Sciatic nerve (tissue), 2 donors: ENCODE results near the gene FBXO41. TPM values are rescaled to one million over a fixed set of nuclear protein-coding genes. Genes with fewer than 3 reads are reported as not detected.

ENCODE experiments used
- ATAC-seq: fragments of 200-7000 bp; cut with Tn5 transposase; one replicate; pipeline ENCODE4 v1.9.1; 2020; ENCODE audit warnings: mild to moderate bottlenecking, moderate library complexity
- DNase-seq: peaks from one replicate; pipeline ENCODE4 v3.0.0-alpha.2; 2020; ENCODE audit warnings: low spot score
- intact Hi-C: fragments of 100-400 bp; cut with DNase I; formaldehyde crosslinking; loops from one replicate; pipeline ENCODE4 v1.14.2; 2022
- total RNA-seq: library from RNA; stranded (reverse); fragmentation: NEBNext Ultra II Directional; extraction: Animal tissue kit (Norgen Biotek cat#: 25700); gene quantifications from one replicate; pipeline ENCODE4 v1.2.1, GENCODE V29; 2021
- donor health status: DM: no; HTN: no; CAD: no.
- donor health status: DM: no; HTN: no; CAD: no.

FBXO41 gene
- total RNA-seq, 1 donor from 2014 or later, result 2.1 TPM

DNA sequence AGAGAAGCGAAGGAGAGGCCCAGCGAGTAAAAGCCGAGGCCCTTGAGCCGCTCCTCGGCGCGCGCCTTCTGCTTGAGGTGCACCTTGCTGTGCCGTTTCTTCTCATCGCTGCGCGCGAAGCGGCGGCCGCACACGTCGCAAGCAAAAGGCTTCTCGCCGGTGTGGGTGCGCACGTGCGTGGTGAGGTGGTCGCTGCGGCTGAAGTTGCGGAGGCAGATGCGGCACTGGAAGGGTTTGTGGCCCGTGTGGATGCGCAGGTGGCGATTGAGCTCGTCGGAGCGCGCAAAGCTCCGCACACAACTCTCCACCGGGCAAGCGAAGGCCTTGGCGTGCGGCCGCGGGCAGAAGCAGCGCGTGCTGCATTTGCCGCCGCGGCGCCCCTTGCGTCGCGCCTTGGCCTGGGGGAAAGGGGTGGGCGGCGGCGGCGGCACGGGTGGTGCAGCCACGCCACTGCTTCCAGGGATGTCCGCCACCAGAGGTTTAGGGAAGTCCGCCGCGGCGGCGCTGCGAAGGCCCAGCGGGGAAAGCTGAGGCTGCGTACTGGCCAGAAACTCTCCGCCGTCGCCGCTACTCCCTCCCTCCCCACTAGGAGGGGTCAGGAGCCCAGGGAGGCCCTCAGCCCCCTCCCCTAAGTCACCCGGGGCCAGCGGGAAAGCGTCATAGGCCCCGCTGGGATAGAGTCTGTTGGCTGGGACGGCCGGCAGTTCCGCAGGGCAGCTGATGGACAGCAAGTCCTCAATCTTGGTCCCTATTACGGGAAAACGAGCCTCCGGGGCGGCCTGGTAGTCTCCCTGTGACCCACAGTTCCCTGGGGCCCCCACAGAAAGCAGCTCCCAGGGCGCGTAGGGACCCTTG, 7.4 kb upstream of the FBXO41 start:
- intact Hi-C loops, result no loop called here
- DNase-seq, result no peak
- no peak for ATAC-seq

DNA sequence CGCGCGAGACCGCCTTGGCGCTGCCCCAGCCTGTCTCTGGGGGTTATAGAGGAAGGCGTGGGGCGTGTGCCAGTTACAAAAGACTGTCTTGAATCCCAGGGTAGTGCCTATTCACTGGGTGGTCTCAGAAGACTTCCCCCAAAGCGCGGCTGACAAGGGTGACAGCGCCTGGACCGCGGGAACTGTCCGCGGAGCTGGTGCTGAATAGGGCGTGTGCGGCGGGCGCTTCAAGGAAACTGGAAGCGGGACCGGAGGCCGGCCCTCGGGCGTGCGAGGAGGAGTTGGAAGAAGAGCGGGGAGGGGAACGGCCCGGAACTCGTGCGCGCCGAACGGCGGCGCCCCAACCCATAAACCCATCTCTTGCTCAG, 6.8 kb upstream of the FBXO41 start:
- DNase-seq, result no peak
- intact Hi-C loops, result no loop called here
- ATAC-seq, result no peak

DNA sequence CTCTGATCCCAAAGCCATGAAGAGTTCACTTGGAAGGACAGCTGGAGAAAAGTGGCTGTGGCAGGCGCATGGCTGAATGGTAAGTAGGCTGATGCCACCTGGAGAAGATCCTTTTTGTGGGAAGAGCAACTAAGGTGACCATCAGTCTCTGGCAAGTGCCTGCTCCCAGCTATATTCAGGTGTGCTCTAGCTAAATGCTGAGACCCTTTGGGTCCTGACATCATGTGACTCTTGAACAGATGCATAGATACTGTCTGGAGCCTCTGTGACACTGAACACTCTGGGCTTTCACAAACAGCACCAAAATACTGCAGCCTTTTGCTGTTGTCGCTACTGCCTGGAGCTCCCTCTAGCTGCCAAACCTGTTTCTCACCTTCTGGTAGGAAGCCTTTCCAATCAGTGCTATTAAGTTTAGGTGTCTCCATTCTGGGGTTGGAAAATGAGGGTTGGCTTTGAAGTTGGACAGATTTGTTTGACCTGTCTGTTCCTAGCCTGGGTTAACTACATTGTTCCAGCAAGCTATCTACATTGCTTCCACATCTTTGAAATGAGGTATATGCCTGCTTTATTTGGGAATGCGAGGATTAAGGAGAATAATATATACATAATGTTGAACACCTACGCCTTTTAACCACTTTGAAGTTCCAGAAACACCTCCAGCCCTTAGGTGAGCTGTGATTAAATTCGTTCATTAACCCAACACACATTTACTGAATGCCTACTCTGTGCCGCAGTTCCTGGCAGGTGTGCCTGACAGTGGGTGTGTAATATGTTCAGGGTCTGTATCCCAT, 6.0 kb upstream of the FBXO41 start:
- no peak for DNase-seq
- intact Hi-C loops, result no loop called here
- ATAC-seq, result no peak

DNA sequence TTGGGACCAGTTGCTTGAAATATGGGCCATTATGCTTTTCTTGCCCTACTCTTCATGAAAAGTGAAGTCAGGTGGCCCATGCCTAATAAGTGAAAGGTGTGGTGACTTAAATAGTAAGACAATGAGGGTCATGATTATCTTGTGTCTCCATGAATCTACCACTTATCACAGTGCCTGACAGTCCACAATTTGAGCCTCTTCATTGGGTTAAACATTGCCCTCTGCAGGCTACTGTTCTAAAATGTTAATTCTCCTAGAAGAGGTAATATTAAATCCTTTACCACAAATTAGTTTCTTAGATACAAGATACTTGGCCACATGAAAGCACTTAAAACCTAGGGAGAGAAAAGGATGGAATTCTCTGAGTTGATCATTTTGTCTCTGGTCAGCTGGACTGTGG, 5.0 kb upstream of the FBXO41 start:
- intact Hi-C loops, result no loop called here
- DNase-seq (no peak), ATAC-seq (no peak)

DNA sequence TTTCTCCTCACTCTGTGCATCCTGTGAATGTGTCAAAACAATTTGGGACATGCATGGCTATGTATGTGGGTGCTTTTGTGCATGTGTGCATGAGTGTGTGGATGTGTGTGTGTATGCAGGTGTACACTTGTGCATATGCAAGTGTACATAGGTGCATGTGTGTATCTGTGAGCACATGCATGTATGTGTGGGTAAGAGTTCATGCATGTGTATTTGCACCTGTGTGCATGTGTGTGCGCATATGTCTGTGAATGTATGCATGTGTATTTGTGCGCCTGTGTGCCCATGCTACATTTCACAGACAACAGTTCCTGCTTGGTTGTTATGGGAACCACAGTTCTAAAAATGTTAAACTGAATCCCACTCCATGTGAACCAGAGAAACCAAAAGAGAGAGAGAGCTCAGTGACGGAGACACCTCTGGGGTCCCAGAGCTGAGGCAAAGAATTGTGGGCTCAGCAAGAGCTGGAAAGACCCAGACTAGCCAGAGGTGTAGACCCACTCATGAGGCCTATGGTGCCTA, 1.9 kb upstream of the FBXO41 start:
- ATAC-seq (no peak), DNase-seq (no peak)
- intact Hi-C loops, result no loop called here

DNA sequence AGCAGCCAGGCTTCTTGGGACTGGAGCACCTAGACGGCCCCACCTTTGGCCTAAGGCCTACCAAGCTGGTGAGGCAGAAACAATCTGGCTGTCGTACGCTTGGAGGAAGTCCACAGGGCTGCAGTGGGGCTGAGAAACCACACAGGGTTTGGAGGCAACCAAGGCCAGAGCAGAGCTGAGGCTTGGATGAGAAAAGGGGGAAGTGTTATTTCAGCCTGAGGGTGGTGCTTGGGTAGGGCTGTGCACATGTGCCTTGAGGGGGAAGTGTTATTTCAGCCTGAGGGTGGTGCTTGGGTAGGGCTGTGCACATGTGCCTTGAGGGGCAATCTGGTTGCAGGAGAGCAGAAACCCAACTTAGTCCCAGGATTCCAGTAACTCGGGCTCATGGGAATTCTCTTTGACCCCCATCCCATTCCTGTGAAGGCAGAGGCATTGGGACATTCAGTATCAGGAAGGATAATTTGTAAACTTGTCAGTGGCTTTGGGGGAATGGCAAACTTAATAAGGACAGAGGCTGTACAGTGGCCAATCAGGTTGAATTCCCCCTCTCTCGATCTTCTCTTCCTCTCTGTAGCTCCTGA, 971 bp upstream of the FBXO41 start:
- DNase-seq (no peak), ATAC-seq (peak; percentile 76)
- intact Hi-C loops, result no loop called here

DNA sequence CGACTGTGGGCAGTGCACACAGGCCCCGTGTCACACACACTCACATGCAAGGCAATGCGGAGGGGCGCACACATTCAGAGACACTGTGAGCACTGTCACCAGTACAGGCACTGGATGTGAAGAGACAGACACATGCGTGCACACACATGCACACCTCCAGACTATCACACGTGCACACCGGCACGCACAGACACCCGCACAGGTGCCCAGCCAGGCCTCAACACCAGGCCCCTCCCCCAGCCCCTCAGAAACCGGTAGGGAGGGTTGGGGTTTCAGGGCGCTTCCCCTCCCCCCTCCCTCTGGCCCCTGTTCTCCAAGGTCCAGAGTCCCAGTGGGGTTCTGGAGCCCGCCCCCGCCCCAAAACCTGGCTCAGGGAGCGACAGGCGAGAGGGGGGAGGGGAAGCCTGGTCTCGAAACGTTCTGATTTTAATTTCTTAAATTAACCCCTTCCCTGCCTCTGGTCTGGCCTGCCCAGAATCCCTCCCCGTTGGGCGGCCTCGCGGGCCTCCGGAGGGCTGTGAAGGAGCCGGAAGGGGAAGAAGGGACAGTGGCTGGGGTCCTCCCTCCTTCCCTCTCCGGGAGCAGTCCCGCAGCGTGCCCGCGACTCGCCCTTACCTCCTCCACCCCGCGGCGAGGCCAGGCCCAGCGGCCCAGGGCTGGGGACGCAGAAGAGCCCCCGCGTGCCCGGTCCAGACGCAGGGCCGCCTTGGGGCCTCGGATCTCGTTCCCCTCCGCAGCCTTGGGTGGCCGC, 558 bp downstream of the FBXO41 start:
- intact Hi-C loops, result no loop called here
- DNase-seq (no peak), ATAC-seq (peak; percentile 34)

DNA sequence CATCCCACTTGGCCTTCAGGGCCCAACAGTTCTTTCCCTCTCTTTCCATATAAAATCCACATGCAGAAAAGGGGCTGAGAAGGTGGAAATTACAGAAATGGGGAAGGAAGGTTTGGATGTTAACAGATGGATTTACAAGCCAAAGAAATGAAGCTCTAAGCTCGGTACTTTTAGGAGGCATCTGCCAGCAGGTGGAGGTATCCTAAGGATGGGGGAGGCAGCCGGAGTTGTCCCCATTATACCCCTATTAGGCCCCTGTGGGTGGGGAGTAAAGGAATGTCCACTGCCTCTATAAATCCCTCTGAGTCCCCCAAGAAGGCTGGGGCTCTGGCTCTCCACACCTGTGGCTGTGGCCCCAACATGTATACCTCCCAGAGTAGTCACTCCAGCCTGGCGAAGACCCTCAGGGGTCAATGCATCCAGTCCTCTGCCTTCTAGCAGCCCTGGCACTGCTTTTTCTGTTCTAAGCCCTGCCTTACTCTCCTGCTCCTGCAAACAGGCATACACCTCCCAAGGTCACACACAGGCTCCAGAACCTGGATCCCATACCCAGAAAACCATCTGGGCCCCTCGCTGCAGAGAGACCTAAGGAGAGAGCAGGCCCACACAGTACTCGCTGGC, 1.2 kb downstream of the FBXO41 start:
- intact Hi-C loops, result no loop called here
- ATAC-seq (no peak), DNase-seq (no peak)

DNA sequence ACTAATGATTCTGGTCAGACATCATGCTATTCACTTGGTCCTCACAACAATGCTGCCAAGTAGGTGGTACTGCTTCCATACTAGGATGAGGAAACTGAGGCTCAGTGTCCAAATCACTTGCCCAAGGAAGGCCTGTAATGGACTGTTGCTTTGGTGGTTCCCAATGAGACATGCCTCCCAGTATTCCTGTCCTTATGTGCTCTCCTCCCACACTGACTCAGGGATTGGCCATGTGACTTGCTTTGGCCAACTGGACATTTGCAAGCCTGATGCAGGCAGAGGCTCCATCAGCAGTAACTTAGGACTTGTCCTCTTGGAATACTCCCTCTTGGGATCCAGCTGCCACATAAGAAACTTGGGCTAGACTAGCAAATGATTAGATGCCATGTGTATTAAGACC, 3.0 kb downstream of the FBXO41 start:
- intact Hi-C loops, result no loop called here
- no peak for ATAC-seq
- no peak for DNase-seq

DNA sequence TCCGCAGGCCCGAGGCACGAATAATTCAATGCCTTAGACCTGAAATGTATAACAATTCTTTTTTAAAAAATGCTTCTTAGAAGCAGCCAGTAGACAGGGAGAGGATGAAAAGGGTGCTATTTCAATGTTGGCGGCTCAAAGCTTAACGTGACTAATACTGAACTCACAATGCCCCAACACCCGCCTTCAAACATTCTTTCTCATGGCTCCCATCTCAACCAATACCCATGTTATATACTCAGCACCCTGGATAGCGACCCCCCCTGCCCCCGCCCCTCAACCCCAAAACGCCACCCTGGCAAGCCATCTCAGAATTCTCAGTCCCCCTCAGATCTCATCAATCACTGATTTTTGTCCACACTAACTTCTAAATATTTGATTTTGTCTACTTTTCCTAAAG, 4.4 kb downstream of the FBXO41 start:
- no peak for DNase-seq
- intact Hi-C loops, result no loop called here
- no peak for ATAC-seq

DNA sequence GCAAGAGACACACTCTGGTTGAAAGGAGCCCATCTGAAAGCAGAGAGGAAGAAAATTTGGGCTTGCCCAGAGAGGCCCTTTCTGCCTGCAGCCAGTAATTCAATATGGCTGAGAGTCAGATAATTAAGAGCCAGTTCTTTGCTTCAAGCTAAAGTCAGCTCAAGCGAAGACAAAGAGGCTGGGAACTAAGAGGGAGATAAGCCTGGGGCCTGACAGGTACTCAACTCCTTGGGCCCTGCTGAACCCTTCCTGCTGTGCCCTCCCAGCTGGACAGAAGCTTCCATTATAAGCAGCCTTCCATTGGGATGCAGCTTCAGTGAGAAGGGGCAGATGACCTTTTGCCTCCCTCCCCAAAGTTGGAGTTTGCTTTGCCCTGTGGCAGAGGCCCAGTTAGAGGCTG, 12.0 kb downstream of the FBXO41 start:
- ATAC-seq (no peak), DNase-seq (no peak)
- intact Hi-C loops, result no loop called here

DNA sequence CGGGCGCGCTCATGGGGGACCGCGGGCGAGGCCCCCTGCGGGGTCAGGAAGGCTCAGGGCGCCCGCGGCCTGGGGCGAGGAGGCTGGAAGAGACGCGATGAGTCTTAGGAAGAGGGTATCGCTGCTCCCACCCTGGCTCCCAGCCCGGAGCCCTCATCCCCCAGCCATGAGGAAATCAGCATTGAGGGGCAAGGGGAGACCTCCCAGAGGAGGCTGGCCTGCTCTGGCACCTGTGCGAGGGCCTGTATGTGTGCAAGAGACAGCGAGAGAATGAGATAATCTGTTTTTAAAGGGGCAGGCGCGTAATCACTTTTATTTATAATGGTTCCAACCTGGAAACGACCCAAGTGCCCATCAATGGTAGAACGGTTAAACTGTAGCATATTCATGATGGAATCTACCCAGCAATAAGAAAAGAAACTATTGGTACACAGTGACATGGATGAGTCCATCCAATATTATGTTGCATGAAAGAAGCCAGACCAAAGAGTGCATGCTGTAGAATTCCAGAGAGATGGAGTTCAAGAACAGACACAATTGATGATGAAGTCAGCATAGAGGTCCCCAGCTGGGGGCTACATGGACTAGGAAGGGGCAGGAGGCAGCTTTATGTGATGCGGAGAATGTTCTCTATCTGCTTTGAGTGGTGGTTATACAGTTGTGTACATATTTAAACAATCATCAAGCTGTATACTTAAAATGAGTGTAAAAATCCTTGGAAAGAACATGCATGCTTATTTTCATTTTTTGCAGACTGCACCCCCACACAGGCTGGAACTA, 14.4 kb downstream of the FBXO41 start:
- intact Hi-C loops, result no loop called here
- no peak for ATAC-seq
- DNase-seq, result no peak

DNA sequence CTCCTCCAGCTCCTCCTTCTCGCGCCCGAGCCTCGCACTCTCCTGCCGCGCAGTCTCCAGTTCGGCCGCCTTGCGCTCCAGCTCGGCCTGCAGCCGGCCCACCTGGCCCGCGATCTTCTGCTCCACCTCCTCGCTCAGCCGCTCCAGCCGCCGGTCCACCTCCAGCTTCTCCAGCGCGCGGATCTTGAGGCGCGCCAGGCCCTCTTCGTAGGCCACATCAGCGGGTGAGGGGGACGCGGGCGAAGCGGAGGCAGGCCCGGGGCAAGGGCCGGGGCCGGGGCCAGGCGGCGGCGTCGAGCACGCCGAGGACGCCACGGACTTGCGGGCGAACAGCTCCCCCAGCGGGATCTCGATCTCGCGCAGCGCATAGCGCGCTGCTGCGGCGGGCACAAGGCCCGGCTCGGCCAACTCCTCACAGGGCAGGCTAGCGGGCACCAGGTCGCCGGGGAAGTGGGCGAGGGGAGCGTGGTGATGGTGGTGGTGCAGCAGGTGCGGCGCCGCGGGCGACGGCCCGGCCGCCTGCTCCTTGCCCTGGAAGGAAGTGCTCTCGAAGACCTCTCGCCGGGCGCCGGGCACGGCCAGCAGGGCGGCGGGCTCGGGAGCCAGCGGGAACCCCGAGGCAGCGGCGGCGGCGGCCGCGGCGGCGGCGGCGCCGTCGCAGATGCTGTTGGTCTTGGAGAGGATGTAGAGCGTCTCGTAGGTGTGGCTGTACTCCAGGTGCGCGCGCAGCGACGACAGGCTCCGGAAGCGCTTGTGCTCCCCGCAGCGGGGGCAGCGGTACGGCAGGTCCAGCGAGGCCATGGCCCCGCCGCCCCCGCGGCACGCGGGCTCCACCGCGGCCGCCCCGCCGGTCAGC, 15.2 kb downstream of the FBXO41 start:
- ATAC-seq (no peak), DNase-seq (no peak)
- intact Hi-C loops, result no loop called here

DNA sequence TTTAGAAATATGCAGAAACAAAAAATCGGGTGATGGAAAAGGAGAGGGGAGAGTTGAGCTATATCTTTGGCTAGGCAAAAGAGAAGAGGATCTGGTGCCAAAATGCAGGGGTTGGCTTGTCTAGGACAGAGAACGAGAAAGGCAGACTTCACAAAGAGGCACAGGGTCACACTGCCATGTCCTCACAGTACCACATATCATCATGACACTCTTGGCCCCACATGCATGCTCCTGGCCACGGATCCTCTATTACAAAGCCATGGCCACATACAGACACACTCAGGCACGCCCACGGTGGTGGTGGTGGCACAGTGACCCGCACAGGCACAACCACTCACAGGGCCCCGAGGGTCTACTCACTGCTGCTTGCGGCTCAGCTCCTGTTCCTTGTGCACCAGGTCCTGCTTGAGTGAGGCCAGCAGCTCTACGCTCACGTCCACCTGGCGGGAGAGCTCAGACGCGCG, 15.9 kb downstream of the FBXO41 start:
- no peak for DNase-seq
- intact Hi-C loops, result no loop called here
- ATAC-seq, result no peak

DNA sequence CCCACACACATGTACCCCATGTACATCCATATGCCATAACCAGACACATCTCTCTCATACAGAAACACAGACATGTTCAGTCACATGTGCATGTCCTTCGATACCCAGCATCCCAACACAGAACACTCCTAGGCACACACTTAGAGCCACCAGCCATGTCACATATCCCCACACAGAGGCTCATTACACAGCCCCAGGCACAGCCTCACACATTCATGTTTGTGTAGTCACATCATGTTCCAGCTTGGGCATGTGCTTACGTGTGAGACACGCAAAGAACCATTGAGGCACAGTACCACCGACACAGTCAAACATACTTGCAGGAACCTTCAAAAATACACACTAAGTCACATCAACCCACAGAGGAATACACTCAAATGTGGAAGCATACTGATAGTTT, 17.3 kb downstream of the FBXO41 start:
- intact Hi-C loops, result no loop called here
- DNase-seq (no peak), ATAC-seq (no peak)

DNA sequence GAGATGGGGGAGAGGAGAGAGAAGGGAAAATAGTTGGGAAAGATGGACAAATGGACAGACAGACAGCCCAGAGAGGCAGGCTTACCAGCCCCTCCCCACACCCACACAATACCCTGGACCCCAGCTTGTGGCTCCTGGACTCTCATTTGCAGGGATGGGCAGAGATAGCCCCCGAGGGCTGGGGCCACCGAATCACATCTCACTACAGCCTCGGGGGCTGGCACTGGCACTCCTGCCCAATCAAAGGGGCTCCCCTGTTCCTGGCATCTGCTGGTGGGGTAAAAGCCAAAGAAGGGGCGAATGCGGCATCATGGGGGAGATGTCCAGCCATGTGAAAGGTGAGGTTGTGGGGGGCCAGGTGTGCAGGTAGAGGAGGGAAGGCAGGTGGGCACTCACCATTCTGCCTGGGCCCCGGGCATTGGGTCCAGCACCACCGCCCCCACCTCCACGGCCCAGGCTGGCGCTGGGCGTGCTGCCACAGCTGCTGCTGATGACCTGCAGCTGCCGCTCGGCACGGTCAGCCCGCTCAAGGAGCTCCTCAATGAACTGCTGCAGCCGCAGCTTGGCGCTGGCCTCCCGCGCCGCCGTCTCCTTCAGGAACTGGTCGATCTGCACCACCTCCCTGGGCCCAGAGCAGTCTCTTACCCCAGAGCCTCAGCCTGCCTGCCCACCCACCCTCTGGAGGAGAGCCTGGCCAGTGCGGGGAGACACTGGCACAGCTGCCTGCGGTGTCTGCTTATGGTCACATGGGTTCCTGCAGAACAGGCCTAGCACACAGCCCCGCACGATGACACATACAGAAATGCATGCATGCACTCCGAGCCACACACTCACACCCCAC, 18.0 kb downstream of the FBXO41 start:
- intact Hi-C loops, result no loop called here
- no peak for ATAC-seq
- no peak for DNase-seq
